ENCODE data around the gene LCN1.

- TF ChIP-seq EZH2 (IDR thresholded peaks at IDR 0.05; ENCODE audit: low read length, unreplicated experiment) = no peak
- no peak for TF ChIP-seq CTCF (conservative IDR thresholded peaks at IDR 0.05; ENCODE audit: low read depth, low read length)
These were observed 22.7 kb upstream of the LCN1 start for GRCh38 chr9:135498381-135499126.

All from PC-3 (cell line).